ENCODE results near the gene WWOX. TPM values are rescaled to one million over a fixed set of nuclear protein-coding genes. Genes with fewer than 3 reads are reported as not detected.
A peak's percentile ranks its signal among the peaks of the same experiment; 100 is the strongest.

Gene WWOX
- total RNA-seq, 1 donor from 2014 or later, result 106 TPM

GRCh38 chr16:79170555-79171246 lies 1071.2 kb downstream of the WWOX start:
- TF ChIP-seq, protein P1, sequence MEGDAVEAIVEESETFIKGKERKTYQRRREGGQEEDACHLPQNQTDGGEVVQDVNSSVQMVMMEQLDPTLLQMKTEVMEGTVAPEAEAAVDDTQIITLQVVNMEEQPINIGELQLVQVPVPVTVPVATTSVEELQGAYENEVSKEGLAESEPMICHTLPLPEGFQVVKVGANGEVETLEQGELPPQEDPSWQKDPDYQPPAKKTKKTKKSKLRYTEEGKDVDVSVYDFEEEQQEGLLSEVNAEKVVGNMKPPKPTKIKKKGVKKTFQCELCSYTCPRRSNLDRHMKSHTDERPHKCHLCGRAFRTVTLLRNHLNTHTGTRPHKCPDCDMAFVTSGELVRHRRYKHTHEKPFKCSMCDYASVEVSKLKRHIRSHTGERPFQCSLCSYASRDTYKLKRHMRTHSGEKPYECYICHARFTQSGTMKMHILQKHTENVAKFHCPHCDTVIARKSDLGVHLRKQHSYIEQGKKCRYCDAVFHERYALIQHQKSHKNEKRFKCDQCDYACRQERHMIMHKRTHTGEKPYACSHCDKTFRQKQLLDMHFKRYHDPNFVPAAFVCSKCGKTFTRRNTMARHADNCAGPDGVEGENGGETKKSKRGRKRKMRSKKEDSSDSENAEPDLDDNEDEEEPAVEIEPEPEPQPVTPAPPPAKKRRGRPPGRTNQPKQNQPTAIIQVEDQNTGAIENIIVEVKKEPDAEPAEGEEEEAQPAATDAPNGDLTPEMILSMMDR (IDR thresholded peaks at IDR 0.05), result no peak
- peaks cover 0 to 5% of the 10 kb centered on the region in 2 donors for H3K4me1 ChIP-seq
- no peaks in the 10 kb centered on the region for H3K27me3 ChIP-seq
- no peak overlapping the region for H3K4me3 ChIP-seq
- peaks cover 0 to 5% of the 10 kb centered on the region in 2 donors for H3K9me3 ChIP-seq
- intact Hi-C loops (cut with DNase I), result no loop called here
- DNase-seq (ENCODE audit: low spot score in 2 of 2), result peak; percentile 30 to 72
- H3K36me3 ChIP-seq, result no peaks in the 10 kb centered on the region
- no peak overlapping the region for H3K27ac ChIP-seq

DNA sequence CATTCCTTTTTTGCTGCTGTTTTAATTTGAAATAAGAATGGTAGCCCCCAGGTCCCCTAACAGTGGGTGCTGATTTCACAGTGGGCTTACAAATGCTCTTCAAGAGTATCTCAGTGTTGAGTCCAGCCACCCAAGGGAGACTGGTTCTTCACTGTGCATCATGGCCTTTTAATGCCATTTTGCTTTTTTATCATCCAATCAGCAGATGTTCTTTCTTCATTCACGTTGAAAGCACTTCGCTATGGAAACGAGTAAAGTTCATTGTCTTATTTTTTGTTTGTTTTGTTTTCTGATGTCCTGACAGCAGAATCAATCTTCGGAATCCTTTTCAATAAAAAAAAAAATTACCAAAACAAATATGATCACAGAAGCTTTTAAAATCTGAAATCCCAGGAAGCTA lies 1072.0 kb downstream of the WWOX start:
- Histone ChIP-seq H3K27ac (no peak overlapping the region), H3K4me3 (no peak overlapping the region)
- TF ChIP-seq, protein P1 (IDR thresholded peaks at IDR 0.05), result no peak

GRCh38 chr16:79171931-79172705 lies 1072.7 kb downstream of the WWOX start:
- Histone ChIP-seq H3K27ac (no peak overlapping the region), H3K4me3 (no peak overlapping the region), H3K27me3 (no peaks in the 10 kb centered on the region), H3K4me1 (peaks cover 0 to 5% of the 10 kb centered on the region in 2 donors), H3K9me3 (peaks cover 0 to 10% of the 10 kb centered on the region in 2 donors), H3K36me3 (no peaks in the 10 kb centered on the region)
- intact Hi-C loops (cut with DNase I), result no loop called here
- DNase-seq (ENCODE audit: low spot score in 2 of 2), result no peak
- TF ChIP-seq, protein P1 (IDR thresholded peaks at IDR 0.05), result no peak

More for the DNA sequence above, 1072.0 kb downstream of the WWOX start:
- intact Hi-C loops (cut with DNase I), result no loop called here
- Histone ChIP-seq H3K36me3 (no peaks in the 10 kb centered on the region), H3K27me3 (no peaks in the 10 kb centered on the region), H3K4me1 (peaks cover 0 to 5% of the 10 kb centered on the region in 2 donors), H3K9me3 (peaks cover 0 to 10% of the 10 kb centered on the region in 2 donors)
- DNase-seq (ENCODE audit: low spot score in 2 of 2), result no peak

DNA sequence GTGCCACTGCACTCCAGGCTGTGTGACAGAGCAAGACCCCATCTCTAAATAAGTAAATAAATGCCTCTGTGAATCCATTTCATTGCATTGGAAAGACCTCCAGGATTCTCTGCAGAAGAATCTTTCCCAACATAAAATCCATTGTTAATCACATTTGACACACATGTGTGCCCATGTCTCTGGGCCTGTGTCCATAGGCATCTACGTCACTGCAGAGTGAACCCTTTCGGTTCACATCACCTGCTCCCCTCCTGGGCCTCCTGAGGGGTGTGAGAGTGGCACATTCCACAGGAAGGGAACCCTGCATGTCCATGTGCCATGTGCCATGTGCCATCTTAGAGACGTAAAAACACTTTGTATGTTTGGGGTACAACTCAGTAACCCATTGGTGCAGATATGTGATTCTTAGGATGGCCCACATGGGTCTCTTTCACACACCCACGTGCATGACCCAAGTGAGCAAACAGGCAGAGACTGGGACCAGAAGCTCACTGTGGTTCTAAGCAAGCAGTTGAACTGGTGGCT lies 1073.6 kb downstream of the WWOX start:
- Histone ChIP-seq H3K36me3 (no peaks in the 10 kb centered on the region), H3K27ac (no peak overlapping the region), H3K4me1 (peaks cover 0 to 5% of the 10 kb centered on the region in 2 donors), H3K4me3 (no peak overlapping the region), H3K9me3 (peaks cover 0 to 6% of the 10 kb centered on the region in 2 donors), H3K27me3 (no peaks in the 10 kb centered on the region)
- TF ChIP-seq, protein P1 (IDR thresholded peaks at IDR 0.05), result no peak
- no peak for DNase-seq (ENCODE audit: low spot score in 2 of 2)
- intact Hi-C loops (cut with DNase I), result no loop called here

DNA sequence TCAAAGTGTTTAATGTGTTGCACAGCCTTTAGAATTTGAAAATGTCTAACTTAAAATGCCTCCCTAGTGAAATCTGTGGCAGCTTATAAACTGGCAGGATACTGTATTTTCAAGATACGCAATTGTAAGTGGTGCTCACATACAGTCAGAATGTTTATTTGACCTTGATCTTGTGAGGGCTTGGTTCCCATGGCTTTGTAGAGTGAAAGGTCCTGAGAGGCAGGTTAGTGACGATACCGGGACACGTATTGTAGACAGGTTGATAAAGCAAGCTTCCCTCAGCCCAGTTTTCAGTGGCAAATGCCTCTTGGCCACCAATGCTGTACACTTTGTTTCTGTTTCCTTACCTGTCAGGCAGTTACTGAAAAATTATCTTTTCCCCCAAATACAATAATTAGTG lies 1074.5 kb downstream of the WWOX start:
- Histone ChIP-seq H3K36me3 (no peaks in the 10 kb centered on the region), H3K4me1 (peaks cover 0 to 5% of the 10 kb centered on the region in 2 donors), H3K4me3 (no peak overlapping the region), H3K27ac (no peak overlapping the region), H3K9me3 (peaks cover 0 to 14% of the 10 kb centered on the region in 2 donors), H3K27me3 (no peaks in the 10 kb centered on the region)
- TF ChIP-seq, protein P1 (IDR thresholded peaks at IDR 0.05), result no peak
- intact Hi-C loops (cut with DNase I), result no loop called here
- no peak for DNase-seq (ENCODE audit: low spot score in 2 of 2)
